Colonic mucosa (tissue), 4 donors: ENCODE measurements around the gene NCSTN. TPM values are rescaled to one million over a fixed set of nuclear protein-coding genes. Genes with fewer than 3 reads are reported as not detected.

Experiments
- DNase-seq: peaks from one replicate; pipeline ENCODE4 v3.0.0-alpha.2; 2020
- H3K27ac ChIP-seq: fragments of 200-600 bp; one replicate; pipeline ENCODE4 v1.8.0; 2021
- H3K27me3 ChIP-seq: fragments of 200-600 bp; one replicate; pipeline ENCODE4 v1.8.0; 2021
- H3K36me3 ChIP-seq: fragments of 200-600 bp; one replicate; pipeline ENCODE4 v1.8.0; 2021
- H3K4me1 ChIP-seq: fragments of 200-600 bp; one replicate; pipeline ENCODE4 v1.8.0; 2021; ENCODE audit warnings: mild to moderate bottlenecking
- H3K4me3 ChIP-seq: fragments of 200-600 bp; one replicate; pipeline ENCODE4 v1.8.0; 2021
- H3K9ac ChIP-seq, 2 donors: one replicate each; pipeline ENCODE4 v1.7.0; 2013; ENCODE audit warnings: control low read depth in 2 of 2, low read depth in 2 of 2, low read length in 2 of 2
- H3K9me3 ChIP-seq: fragments of 200-600 bp; one replicate; pipeline ENCODE4 v1.8.0; 2021
- intact Hi-C: fragments of 100-400 bp; cut with DNase I; formaldehyde crosslinking; loops from one replicate; pipeline ENCODE4 v1.14.1; 2022
- total RNA-seq, 2 donors: library from RNA; stranded (reverse); fragmentation: NEBNext Ultra II Directional in 1 of 2; extraction: Animal tissue kit (Norgen Biotek cat#: 25700) in 1 of 2; gene quantifications; one replicate each; pipeline ENCODE4 v1.2.1, GENCODE V29; 2021
- TF ChIP-seq, protein P1 (sequence below): fragments of 200-600 bp; IDR thresholded peaks from one replicate; pipeline ENCODE4 v1.8.0; 2022; ENCODE audit warnings: antibody characterized with exemption, mild to moderate bottlenecking
- donor health status: healthy.
- donor health status: DM: no; HTN: no; CAD: no.
- donor health status: DM: no; HTN: no; CAD: no.

The NCSTN gene
- total RNA-seq, 2 donors from 2014 or later, result 83.5 to 88.0 TPM

DNA sequence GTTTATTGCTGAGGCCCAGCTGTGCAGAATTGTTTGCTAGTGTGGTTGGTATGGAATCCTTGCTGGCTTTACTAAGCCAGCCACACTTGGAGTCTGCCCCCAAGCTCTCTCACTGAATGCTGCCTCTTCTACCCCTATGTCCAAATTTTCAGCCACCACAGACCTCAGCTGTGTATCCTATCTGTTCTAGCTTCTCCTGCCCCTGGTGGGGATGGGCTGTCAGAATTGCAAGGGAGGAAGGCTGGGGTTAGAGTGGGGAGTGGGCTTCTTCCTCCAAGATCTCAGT, 28.1 kb downstream of the NCSTN start:
- H3K9ac ChIP-seq, result no peak overlapping the region
- H3K4me3 ChIP-seq, result no peak overlapping the region
- no peaks in the 10 kb centered on the region for H3K36me3 ChIP-seq
- TF ChIP-seq, protein P1, sequence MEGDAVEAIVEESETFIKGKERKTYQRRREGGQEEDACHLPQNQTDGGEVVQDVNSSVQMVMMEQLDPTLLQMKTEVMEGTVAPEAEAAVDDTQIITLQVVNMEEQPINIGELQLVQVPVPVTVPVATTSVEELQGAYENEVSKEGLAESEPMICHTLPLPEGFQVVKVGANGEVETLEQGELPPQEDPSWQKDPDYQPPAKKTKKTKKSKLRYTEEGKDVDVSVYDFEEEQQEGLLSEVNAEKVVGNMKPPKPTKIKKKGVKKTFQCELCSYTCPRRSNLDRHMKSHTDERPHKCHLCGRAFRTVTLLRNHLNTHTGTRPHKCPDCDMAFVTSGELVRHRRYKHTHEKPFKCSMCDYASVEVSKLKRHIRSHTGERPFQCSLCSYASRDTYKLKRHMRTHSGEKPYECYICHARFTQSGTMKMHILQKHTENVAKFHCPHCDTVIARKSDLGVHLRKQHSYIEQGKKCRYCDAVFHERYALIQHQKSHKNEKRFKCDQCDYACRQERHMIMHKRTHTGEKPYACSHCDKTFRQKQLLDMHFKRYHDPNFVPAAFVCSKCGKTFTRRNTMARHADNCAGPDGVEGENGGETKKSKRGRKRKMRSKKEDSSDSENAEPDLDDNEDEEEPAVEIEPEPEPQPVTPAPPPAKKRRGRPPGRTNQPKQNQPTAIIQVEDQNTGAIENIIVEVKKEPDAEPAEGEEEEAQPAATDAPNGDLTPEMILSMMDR, result no peak
- peaks cover 5% of the 10 kb centered on the region for H3K4me1 ChIP-seq
- no peaks in the 10 kb centered on the region for H3K9me3 ChIP-seq
- no peaks in the 10 kb centered on the region for H3K27me3 ChIP-seq
- intact Hi-C loops, result loop anchor here (10.0 kb wide), 1 partner anchor 286 kb away; the partner anchor contains the start of gene KCNJ9
- no peak for DNase-seq
- H3K27ac ChIP-seq, result no peak overlapping the region

DNA sequence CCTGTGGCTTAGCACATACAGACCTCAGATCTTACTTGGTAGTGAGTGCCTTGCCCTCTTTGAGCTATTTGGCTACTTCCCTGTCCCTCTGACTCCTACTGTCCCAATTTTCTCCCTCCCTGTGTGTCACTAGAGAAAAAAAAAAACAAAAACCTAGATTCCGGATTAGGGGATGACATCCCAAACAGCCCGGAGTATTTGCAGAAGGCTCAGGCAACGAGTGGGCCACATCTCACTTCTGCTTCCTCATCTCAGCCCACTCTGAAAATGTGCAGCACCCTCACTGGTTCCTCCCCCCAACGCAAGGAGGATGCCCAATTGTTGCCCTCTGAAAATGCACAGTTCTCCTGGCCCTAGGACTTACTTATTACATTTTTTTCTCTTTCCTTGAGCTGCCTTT, 28.6 kb downstream of the NCSTN start:
- intact Hi-C loops, result loop anchor here (10.0 kb wide), 1 partner anchor 287 kb away; the partner anchor contains the start of gene KCNJ9
- no peaks in the 10 kb centered on the region for H3K9me3 ChIP-seq
- H3K9ac ChIP-seq, result no peak overlapping the region
- DNase-seq, result no peak
- no peak overlapping the region for H3K4me3 ChIP-seq
- H3K27ac ChIP-seq, result no peak overlapping the region
- H3K27me3 ChIP-seq, result no peaks in the 10 kb centered on the region
- TF ChIP-seq, protein P1, result no peak
- H3K4me1 ChIP-seq, result peaks cover 9% of the 10 kb centered on the region
- H3K36me3 ChIP-seq, result no peaks in the 10 kb centered on the region

DNA sequence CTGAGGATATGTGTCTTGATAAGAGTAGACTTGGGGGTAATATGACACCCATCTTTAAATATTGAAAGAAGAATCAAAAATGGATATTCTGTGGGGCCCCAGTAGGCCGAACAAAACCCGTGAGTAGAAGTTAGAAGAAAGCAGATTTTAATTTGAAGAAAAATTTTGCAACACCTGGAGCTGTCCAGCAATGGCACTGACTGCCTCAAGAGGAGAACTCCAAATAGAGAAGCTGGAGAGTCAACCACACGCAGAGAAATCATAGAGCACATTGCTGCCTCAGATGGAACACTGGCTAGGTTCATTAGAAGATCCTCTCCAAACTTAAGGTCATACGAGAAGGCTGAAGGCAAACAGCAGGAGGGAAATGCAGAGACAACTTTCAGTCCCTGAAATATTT, 30.5 kb downstream of the NCSTN start:
- Histone ChIP-seq H3K27me3 (no peaks in the 10 kb centered on the region), H3K9me3 (no peaks in the 10 kb centered on the region), H3K36me3 (no peaks in the 10 kb centered on the region), H3K27ac (no peak overlapping the region), H3K4me1 (peaks cover 9% of the 10 kb centered on the region), H3K4me3 (no peak overlapping the region), H3K9ac (no peak overlapping the region)
- TF ChIP-seq, protein P1, result no peak
- no peak for DNase-seq
- intact Hi-C loops, result loop anchor here (10.0 kb wide), 1 partner anchor 289 kb away; the partner anchor contains the start of gene KCNJ9

DNA sequence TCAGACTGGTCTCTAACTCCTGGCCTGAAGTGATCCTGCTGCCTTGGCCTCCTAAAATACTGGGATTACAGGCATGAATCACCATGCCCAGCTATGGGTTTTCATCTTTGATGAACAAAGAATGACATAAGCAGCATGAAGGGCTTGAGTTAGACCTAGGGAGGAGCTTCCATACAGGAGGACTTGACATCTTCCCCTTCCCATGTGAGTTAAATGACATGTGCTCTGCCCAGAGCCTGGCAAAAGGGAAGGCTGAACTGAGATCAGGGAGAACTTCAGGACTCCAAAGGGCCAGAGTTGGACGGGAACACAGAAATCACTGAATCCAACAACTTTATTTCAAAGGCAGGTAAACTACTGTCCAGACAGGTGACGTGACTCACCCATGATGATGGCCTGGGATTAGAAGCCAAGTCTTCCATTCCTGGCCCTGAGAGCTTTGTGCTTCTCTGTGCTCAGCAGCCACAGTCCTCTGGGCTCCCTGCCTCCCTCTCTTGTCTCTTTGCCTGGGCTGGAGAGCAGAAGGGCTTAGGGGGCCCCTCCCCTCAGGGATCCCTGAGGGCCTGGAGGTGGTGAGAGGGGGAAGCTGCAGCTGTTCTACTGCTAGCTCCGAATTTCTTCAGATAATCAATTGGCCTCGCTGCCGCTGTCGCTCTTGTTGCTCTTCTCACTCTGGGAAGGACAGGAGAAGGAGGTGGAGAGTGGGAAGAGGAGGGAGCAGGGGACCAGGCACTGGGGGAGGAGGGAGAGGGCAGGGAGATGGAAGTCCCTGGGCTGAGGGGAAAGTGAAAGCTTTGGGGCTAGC, 31.3 kb downstream of the NCSTN start:
- intact Hi-C loops, result loop anchor here (5.0 to 10.0 kb wide), 2 partner anchors 182 to 290 kb away; partner anchors contain the start of genes CASQ1 and KCNJ9
- Histone ChIP-seq H3K4me1 (peaks cover 9% of the 10 kb centered on the region), H3K9ac (no peak overlapping the region), H3K27me3 (no peaks in the 10 kb centered on the region), H3K9me3 (no peaks in the 10 kb centered on the region), H3K27ac (no peak overlapping the region), H3K36me3 (no peaks in the 10 kb centered on the region), H3K4me3 (no peak overlapping the region)
- DNase-seq, result no peak
- TF ChIP-seq, protein P1, result no peak

DNA sequence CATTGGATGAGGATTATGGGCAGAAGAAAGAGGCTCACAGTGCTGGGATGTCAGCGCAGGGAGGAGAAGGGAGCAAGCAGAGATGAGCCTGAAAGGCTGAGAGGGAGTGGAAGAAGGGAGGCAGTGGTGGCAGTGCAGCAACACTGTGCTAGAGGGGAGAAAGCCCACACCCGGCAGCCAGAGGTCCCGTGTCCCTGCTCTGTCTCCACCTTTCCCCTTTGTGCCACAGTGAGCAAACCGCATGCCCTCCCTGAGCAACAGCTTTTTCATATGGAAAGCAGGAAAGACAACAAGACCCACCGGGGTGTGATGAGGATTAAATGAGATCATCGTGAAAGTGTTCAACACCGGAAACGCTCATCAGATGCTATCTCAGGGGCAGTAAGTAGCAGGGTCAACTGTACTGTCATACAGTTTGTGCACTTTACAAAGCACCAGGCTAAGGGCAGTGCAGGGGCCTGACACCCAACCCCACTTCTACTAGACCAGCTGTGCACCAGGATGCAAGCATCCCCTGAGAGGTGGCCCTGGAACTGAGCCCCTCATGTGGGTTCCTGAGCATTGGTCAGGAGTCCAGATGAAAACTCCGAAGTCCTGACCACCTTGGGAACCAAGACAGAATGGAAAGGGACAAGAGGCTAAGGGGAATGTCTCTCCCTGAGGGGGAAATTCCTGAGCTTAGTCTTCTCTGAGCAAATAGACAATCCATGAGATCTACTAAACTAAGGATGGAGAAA, 32.8 kb downstream of the NCSTN start:
- no peaks in the 10 kb centered on the region for H3K27me3 ChIP-seq
- peak overlapping the region in 1 of 2 donors; percentile 21 for H3K9ac ChIP-seq
- TF ChIP-seq, protein P1, result no peak
- no peaks in the 10 kb centered on the region for H3K9me3 ChIP-seq
- intact Hi-C loops, result loop anchor here (5.0 to 10.0 kb wide), 2 partner anchors 184 to 291 kb away; partner anchors contain the start of genes CASQ1 and KCNJ9
- no peak overlapping the region for H3K27ac ChIP-seq
- H3K4me1 ChIP-seq, result peaks cover 9% of the 10 kb centered on the region
- no peaks in the 10 kb centered on the region for H3K36me3 ChIP-seq
- no peak overlapping the region for H3K4me3 ChIP-seq
- DNase-seq, result no peak
